Ishikawa (cell line): Measurements from ENCODE around the gene CLDND2.

Experiments used
- CEBPB ChIP-seq: IDR thresholded peaks from 2 replicates; pipeline ENCODE4 v1.6.1; 2012
- CREB1 ChIP-seq: IDR thresholded peaks from 2 replicates; pipeline ENCODE4 v1.6.1; 2012; ENCODE audit warnings: low read depth
- EGR1 ChIP-seq: IDR thresholded peaks from 2 replicates; pipeline ENCODE4 v1.6.1; 2012
- EP300 ChIP-seq: IDR thresholded peaks from 2 replicates; pipeline ENCODE4 v1.6.1; 2012; ENCODE audit warnings: borderline replicate concordance
- FOXM1 ChIP-seq: IDR thresholded peaks from 2 replicates; pipeline ENCODE4 v1.6.1; 2012; ENCODE audit warnings: low read depth, borderline replicate concordance
- NFIC ChIP-seq: IDR thresholded peaks from 2 replicates; pipeline ENCODE4 v1.6.1; 2012
- RAD21 ChIP-seq: IDR thresholded peaks from 2 replicates; pipeline ENCODE4 v1.6.1; 2012; ENCODE audit warnings: low read depth
- REST ChIP-seq: IDR thresholded peaks from 2 replicates; pipeline ENCODE4 v1.6.1; 2012; ENCODE audit warnings: low read depth, mild to moderate bottlenecking
- TAF1 ChIP-seq: IDR thresholded peaks from 2 replicates; pipeline ENCODE4 v1.6.1; 2012; ENCODE audit warnings: low read depth, mild to moderate bottlenecking
- TCF12 ChIP-seq: IDR thresholded peaks from 2 replicates; pipeline ENCODE4 v1.6.1; 2012; ENCODE audit warnings: low read depth
- TEAD4 ChIP-seq: IDR thresholded peaks from 2 replicates; pipeline ENCODE4 v1.6.1; 2012
- USF1 ChIP-seq: IDR thresholded peaks from 2 replicates; pipeline ENCODE4 v1.6.1; 2012
- YY1 ChIP-seq: IDR thresholded peaks from 2 replicates; pipeline ENCODE4 v1.6.1; 2012; ENCODE audit warnings: low read depth
- ZBTB7A ChIP-seq: IDR thresholded peaks from 2 replicates; pipeline ENCODE4 v1.6.1; 2012; ENCODE audit warnings: low read depth
- TF ChIP-seq, protein P1 (sequence below): IDR thresholded peaks from 2 replicates; pipeline ENCODE4 v1.6.1; 2012

The CLDND2 gene

GRCh38 chr19:51394050-51394836 lies 25.4 kb upstream of the CLDND2 start:
- no peak for TF ChIP-seq TAF1
- no peak for TF ChIP-seq USF1
- TF ChIP-seq, protein P1, sequence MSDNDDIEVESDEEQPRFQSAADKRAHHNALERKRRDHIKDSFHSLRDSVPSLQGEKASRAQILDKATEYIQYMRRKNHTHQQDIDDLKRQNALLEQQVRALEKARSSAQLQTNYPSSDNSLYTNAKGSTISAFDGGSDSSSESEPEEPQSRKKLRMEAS: peak; percentile 95
- TF ChIP-seq TEAD4: no peak
- no peak for TF ChIP-seq YY1
- TF ChIP-seq EP300: no peak
- TF ChIP-seq CEBPB: no peak
- no peak for TF ChIP-seq EGR1
- TF ChIP-seq CREB1: no peak
- no peak for TF ChIP-seq TCF12
- no peak for TF ChIP-seq ZBTB7A
- TF ChIP-seq FOXM1: peak; percentile 84
- no peak for TF ChIP-seq RAD21
- no peak for TF ChIP-seq REST
- no peak for TF ChIP-seq NFIC

DNA sequence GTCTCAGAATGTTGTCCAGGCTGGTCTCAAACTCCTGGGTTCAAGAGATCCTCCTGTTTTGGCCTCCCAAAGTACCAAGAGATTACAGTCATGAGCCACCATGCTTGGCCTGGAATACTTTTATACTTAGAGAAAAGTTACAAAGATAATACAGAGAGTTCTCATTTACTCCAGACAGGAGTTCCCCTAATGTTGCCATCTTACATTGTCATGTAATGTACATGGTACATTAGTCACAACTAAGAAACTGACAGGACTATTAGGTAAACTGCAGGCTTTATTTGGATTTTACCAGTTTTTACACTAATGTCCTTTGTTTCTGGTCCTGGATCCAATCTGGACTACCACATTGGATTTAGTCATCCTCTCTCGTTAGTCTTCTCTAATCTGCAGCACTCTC lies 23.9 kb upstream of the CLDND2 start:
- TF ChIP-seq FOXM1 (no peak), EGR1 (no peak), USF1 (no peak), TEAD4 (no peak), TAF1 (no peak), CREB1 (no peak), YY1 (no peak), CEBPB (no peak), NFIC (no peak), ZBTB7A (no peak), RAD21 (no peak)

- TF ChIP-seq ZBTB7A: no peak
- no peak for TF ChIP-seq USF1
- no peak for TF ChIP-seq TCF12
- no peak for TF ChIP-seq YY1
- TF ChIP-seq NFIC: no peak
- TF ChIP-seq, protein P1: no peak
- no peak for TF ChIP-seq EGR1
- no peak for TF ChIP-seq FOXM1
- no peak for TF ChIP-seq CREB1
- TF ChIP-seq RAD21: no peak
- TF ChIP-seq TEAD4: no peak
- TF ChIP-seq TAF1: no peak
Measured at GRCh38 chr19:51391073-51391611, 22.3 kb upstream of the CLDND2 start.

- TF ChIP-seq USF1: no peak
- TF ChIP-seq ZBTB7A: no peak
- TF ChIP-seq EGR1: no peak
Measured at GRCh38 chr19:51389143-51389542, 20.3 kb upstream of the CLDND2 start.

DNA sequence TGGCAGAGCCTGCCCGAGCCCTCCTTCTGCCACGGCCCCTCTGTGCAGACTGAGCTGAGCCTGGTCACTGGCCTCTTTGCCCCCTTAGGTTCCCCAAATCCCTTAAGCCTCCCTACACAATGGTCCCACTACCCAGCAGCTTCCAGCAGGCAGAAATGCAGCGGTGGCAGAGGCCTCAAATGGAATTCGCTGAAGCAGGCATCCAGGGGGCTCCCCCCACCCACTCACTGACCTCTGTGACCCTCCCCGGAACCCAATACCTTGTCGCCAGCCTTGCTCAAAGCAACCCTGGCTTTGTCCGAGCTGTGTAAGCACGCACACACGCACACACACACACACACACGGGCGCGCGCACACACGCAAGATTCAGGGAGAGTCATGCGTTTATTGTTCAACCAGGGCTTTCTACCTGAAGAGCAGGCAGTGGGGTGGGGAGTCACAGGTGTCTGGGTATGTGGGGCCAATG lies 19.2 kb upstream of the CLDND2 start, which contains the start of gene LIM2:
Gene LIM2, minus strand, starts transcription at position 51 of the 466 bp plus-strand sequence. CDS start 531 bp downstream, outside the sequence.
- TF ChIP-seq ZBTB7A (no peak), EGR1 (no peak), EP300 (no peak), FOXM1 (no peak), NFIC (no peak), TCF12 (no peak), USF1 (no peak), RAD21 (no peak), CEBPB (no peak), REST (no peak), TAF1 (no peak)
- TF ChIP-seq, protein P1: no peak
